ENCODE results near the gene EEF1AKMT2. TPM values are rescaled to one million over a fixed set of nuclear protein-coding genes. Genes with fewer than 3 reads are reported as not detected.

The EEF1AKMT2 gene
- total and polyA plus RNA-seq, 2 of the 13 experiments (the other 11 are each of a cell fraction or from before 2014, with no cell fraction given) = 11.3 to 19.3 TPM

GRCh38 chr10:124740369-124741280 lies 51.1 kb downstream of the EEF1AKMT2 start (continued):
- TF ChIP-seq PRDM10 (CRISPR knock-in tag; IDR thresholded peaks at IDR 0.05; ENCODE audit: low read depth) (no peak), SOX6 (IDR thresholded peaks at IDR 0.05) (no peak), SOX6 (CRISPR knock-in tag; IDR thresholded peaks at IDR 0.05) (no peak), RNF2 (conservative IDR thresholded peaks at IDR 0.05; ENCODE audit: low read depth) (no peak), BCLAF1 (IDR thresholded peaks at IDR 0.05) (no peak), IKZF4 (CRISPR knock-in tag; IDR thresholded peaks at IDR 0.05; ENCODE audit: borderline replicate concordance, low read depth, not compliant biosample characterization) (peak; percentile 42), KLF16 (CRISPR knock-in tag; IDR thresholded peaks at IDR 0.05) (no peak)
